HK-2 (cell line): ENCODE measurements around the gene PHB1.
"Not testable (repeated sequence)": the region's sequence is repeated elsewhere in the genome, so short reads cannot be mapped to it uniquely, and the experiment has no call there.

Experiments used
- DNase-seq: peaks from one replicate; pipeline ENCODE4 v3.0.0-alpha.2; 2018; ENCODE audit not compliant: unreplicated experiment

PHB1 gene

DNA sequence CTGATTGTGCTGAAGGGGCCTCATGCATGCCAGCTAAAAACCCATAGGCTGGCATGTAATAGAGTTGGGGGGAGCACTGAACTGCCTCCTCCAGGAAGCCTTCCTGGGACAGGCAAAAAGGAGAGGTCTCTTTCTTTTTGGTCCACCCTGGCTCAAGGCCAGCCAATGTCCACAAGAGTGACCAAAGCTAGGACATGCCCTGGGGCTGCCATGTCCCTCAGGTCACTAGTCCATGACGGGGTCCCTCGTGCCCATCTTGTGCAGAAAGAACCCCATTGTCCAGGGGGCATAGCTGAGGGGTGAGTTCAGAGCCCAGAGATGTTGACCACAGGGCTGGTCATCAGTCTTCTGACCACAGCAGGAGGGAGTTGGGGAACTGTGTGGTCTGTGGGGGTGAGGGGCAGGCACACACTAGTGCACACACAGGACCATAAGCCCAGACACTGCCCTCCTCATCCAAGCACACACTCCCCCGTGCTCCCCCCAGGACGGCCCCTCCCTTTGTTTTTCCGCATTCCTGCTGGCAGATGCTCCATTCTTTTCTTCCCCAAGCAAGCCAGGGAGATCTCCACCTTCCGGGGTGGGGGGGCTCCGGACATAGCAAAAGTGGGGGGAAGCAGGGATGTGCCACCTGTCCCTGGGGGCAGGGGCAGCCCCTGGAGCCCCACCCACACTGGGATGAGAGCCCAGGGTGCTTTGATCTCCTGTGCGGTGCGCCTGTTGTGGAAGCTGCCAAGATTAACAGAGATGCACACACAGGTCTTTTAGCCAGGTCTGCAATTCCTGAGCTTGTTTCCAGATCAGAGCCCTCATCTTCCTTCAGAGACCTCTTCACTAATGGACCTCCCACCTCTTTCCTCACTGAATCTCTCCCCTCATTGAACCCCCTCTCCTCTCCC is 25.2 kb upstream of the PHB1 start:
- DNase-seq, result no peak

- no peak for DNase-seq
These were observed 24.6 kb upstream of the PHB1 start for GRCh38 chr17:49439305-49439672.

DNA sequence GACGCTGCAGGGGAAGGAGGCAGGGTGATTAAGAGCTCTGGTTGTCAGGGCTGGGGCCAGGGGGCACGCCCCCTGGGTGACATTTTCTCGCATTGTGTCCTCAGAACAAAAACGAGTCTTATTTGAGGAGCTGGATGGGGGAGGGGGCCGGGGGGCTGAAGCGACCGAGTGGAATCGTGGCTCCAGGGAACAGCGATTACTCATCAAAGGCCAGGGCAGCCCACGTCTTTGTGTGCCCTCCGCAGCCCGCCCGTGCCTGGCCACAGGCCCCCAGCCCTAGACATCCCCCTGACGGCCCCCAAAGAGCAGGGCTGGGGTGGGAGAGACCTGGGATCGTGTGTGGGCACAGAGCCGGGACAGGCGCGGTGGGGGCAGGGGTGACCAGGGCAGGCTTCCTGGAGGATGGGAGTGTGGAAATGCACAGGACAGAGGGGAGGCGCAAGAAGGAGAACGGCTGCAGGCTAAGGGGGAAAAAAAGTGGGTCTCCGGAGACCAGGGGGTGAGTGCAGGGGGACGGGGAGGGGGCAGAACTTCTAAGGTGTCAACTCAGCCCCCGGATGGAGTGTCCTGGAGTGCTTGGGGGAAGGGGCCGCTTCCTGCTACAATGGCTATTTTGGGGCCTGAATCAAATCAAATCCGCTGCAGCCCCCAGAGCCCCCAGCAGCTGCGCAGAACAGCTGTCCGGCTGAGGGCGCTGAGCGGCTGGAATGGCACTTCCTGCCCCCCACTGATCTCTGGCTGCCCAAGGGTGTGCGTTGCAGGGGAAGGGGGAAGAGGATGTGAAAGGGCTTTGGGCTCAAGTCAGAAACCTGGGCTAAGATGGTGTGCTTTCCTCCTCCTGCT is 24.0 kb upstream of the PHB1 start:
- DNase-seq, result no peak

DNA sequence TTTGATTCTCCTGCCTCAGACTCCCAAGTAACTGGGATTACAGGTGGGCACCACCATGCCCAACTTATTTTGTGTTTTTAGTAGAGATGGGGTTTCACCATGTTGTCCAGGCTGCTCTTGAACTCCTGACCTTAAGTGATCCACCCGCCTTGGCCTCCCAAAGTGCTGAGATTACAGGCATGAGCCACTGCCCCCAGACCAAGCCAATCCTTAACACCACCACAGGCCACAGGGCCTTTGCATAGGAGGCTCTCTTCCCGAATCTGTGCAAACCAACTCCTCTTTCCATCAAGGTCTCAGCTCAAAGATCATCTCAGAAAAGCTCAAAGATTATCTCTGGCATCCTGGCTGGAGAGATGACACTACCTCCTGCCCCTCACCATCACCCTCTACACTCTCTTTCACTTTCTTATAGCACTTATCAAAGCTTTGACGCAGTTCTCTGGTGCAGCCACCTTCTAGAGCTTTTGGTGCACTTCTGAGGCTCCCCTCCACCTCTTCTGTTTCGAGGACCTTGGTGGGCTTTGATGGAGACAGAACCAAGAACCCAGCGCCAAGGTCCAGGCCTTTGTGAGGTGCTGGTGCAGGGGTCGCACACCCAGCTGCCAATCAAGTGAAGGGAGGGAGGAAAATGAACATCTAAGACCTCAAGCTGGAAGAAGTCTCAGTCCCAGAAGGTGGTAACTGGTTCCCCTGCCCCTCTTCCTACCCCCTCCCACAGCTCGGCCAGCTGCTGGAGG is 23.2 kb upstream of the PHB1 start:
- no peak for DNase-seq

GRCh38 chr17:49436174-49436573 is 21.5 kb upstream of the PHB1 start:
- DNase-seq, result no peak

- no peak for DNase-seq
These were observed 21.0 kb upstream of the PHB1 start for GRCh38 chr17:49435671-49436029.

DNA sequence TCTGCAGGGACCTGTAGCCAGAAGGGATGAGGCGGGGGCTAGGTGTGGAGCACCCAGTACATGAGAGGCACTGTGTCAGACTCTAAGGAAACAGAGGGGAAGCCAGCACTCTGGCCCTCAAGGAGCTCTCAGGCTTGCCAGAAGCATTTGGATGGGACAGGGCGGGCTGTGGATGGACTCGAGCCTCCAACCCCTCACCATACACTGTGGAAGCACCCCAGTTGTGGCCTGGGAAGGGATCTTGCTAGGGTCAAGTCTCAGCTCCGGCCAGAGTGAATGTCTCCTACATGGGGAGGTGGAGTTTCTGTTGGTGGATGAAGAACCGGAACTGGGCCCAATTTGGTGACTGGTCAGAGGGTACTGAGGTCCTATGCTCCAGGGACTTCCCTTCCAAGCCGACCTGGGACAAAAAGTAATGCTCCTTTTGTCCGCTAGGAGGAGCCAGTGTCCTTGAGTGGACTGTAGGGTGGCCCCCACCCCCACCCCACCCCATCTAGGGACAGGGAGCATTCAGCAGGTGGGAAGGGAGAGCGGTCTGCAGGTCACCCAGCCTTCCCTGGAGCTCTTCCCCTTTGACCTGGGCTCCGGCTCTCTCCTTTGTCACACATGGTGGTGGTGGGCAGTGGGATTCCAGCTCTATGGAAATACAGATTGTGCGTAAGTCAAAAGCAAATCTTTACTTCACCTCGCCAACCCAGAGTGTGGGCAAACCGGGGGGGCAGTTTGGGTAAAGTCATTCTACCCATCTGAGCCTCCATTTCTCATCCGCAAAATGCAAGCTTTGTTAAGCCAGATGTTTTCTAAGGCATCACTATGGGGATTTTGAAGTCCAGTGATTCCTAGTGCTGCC is 20.4 kb upstream of the PHB1 start:
- DNase-seq, result peak; percentile 58

GRCh38 chr17:49433000-49433694 is 18.5 kb upstream of the PHB1 start:
- DNase-seq, result no peak

DNA sequence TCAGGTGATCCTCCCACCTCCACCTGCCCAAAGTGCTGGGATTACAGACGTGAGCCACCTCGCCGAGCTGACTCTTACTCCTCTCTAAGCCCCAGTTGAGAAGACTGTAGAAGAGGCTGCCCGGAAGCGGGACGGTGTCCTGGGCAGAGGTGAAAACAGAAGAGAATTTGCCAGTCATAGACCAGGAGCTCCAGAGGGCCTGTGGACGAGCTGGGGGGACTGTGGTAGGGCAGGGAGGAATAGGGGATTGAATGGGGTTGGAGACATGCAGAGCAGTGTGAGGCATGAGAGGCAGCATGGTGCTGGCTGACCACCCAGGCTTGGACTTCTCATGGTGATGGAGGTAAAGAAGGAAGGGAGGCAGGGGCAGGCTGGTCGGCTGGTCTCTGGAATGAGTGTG is 17.1 kb upstream of the PHB1 start:
- DNase-seq, result no peak

- no peak for DNase-seq
These were observed 10.3 kb upstream of the PHB1 start for GRCh38 chr17:49425004-49425286.

GRCh38 chr17:49424276-49425003 is 9.8 kb upstream of the PHB1 start:
- DNase-seq, result not testable (repeated sequence)

GRCh38 chr17:49422714-49423113 is 8.0 kb upstream of the PHB1 start:
- no peak for DNase-seq

DNA sequence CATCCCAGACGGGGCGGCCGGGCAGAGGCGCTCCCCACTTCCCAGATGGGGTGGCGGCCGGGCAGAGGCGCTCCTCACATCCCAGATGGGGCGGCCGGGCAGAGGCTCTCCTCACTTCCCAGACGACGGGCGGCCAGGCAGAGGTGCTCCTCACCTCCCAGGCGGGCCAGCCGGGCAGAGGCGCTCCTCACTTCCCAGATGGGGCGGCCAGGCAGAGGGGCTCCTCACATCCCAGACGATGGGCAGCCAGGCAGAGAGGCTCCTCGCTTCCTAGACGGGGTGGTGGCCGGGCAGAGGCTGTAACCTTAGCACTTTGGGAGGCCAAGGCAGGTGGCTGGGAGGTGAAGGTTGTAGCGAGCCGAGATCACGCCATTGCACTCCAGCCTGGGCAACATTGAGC is 5.1 kb upstream of the PHB1 start:
- DNase-seq, result not testable (repeated sequence)

DNA sequence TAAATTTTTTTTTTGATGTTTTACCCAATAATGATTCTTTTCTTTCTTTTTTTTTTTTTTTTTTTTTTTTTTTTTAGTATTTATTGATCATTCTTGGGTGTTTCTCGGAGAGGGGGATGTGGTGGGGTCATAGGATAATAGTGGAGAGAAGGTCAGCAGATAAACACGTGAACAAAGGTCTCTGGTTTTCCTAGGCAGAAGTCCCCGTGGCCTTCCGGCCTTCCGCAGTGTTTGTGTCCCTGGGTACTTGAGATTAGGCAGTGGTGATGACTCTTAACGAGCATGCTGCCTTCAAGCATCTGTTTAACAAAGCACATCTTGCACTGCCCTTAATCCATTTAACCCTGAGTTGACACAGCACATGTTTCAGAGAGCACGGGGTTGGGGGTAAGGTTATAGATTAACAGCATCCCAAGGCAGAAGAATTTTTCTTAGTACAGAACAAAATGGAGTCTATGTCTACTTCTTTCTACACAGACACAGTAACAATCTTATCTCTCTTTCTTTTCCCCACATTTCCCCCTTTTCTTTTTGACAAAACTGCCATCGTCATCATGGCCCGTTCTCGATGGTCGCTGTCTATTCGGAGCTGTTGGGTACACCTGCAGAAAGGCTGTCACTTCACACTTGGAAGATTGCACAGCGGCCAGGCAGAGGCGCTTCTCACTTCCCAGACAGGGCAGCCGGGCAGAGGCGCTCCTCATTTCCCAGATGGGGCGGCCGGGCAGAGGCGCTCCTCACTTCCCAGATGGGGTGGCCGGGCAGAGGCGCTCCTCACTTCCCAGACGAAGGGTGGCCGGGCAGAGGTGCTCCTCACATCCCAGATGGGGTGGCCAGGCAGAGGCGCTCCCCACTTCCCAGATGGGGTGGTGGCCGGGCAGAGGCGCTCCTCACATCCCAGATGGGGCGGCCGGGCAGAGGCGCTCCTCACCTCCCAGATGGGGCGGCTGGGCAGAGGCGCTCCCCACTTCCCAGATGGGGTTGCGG is 4.4 kb upstream of the PHB1 start:
- DNase-seq, result not testable (repeated sequence)

- DNase-seq, result no peak
These were observed 436 bp downstream of the PHB1 start for GRCh38 chr17:49414271-49414621.

- DNase-seq, result no peak
These were observed 5.6 kb downstream of the PHB1 start for GRCh38 chr17:49409066-49409465.

GRCh38 chr17:49407981-49408501 is 6.6 kb downstream of the PHB1 start:
- DNase-seq, result peak; percentile 74

DNA sequence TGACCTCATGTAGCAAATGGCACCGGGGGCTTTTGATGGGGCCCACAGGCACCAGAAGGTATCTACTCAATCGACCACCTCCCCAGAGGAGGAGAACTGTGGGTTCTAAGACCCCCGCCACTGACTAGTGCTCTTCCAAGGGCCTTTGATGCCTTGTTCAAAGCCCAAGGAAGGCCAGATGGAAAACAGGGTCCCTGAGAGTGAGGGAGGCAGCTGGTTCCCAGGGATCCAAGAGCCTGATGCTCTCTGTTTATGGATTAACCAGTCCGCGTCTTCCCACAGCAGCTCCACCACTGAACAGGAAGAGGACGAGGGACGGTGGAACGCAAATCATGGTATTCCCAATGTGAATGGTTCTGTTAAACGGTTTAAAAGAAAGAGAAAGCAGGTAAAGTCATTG is 7.6 kb downstream of the PHB1 start:
- no peak for DNase-seq
